Colon (tissue), 2 donors: ENCODE measurements around the gene LRMDA.

ENCODE experiments used
- FAIRE-seq: peaks from 2 replicates; lab custom pipeline; 2012; peaks lifted over from hg19 to GRCh38; lab: Jason Lieb, UNC
- donor health status: control.
- donor health status: control.

Gene LRMDA

GRCh38 chr10:76086761-76087639 lies 655.6 kb downstream of the LRMDA start:
- FAIRE-seq, result no peak

DNA sequence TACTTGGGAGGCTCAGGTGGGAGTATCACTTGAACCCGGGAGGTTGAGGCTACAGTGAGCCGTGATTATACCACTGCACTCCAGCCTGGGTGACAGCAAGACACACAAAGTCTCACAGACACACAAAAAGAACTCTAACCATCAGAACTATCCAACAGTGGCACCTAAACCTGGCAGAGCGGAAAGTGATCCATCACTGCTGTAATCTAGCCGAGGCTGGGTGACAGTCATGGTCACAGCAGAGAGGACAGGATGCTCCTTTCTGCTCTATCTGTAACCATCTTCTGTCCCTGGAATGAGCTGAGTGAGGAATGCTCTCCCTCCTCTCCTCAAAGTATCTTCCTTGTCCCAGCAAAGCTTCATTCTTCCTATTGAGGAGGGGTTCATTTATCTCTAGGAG lies 656.6 kb downstream of the LRMDA start:
- FAIRE-seq, result no peak

GRCh38 chr10:76088980-76089379 lies 657.6 kb downstream of the LRMDA start:
- no peak for FAIRE-seq

DNA sequence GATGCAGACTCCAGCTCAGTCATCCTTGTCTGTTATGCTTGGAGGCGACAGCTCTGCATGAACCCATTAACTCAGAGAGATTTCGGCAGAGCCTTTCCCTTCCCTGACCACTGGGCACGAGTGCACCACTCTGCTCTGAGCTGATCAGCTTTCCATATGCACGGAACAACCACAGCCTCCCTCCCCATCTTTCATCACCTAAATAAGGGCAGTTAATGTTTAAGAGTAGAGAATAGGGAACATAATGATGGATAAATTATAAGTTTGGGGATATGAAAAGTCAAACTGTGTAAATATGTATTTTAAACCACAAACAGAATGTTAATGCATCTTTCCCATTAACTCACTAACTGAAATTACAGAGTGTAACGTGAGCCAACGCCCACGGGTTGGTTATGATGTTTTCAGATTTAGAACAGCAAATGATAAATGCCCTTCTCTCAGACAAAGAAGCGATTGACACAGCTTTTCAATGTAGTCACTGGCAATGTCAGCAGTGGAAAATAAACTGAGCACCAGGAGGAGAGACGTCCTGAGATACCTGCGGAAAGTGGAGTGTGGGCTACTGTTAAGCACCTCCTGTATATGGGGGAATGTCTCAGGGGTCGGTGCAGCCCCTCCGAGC lies 658.2 kb downstream of the LRMDA start:
- no peak for FAIRE-seq

DNA sequence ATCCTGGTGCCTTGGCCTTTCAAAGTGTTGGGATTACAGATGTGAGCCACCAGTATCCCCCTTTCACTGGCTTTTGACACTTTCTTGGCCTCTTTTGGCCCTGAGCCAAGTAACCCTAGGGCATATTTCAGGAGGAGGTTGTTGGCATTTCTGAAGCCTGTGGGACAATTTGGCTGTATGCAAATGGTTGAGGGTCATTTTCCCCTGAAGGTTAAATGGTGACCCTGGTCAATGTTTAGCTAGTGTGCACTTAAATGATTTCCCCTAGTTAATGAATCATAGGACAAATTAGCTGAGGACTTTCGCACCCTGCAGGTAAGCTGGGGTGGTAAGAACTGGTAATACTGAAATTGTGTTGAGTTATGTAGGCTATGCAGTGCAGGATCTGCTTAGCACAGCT lies 660.5 kb downstream of the LRMDA start:
- FAIRE-seq, result no peak

GRCh38 chr10:76106611-76107010 lies 675.2 kb downstream of the LRMDA start:
- no peak for FAIRE-seq

DNA sequence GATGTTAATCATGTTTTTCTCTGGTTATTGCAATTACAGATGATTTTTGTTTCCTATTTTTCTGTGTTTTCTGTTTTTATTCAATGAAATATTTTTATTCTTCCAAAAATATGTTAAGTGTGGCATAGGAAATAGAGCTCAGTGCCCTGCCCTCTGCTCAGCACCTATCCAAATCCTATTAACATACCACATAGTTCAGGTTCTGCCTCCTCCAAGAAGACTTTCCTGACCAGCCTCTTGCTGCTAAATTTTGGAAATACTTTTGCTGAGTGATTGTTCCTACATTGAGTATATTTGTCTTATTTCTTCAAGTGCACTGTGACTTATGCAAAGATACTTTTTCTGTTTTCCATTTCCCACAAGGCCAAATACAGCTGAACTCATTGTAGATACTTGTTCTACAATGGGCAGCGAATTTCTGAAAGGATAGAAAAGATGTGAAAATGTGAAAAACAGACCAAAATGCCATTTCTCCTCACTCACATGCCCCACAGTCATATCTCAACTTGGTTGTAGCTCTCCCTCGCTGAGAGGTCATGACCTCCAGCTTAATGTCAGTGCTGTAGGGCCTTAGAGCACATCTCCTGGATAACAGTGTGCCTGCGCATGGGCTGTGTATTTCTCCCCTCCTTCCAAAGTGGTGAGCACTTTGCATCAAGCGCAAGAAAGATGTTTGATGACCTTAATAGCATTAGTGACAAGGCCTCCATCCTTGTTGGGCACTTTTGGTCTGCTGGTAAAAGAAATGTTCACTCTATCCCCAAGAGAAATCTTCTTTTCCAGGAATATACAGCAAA lies 677.3 kb downstream of the LRMDA start:
- FAIRE-seq, result no peak

- no peak for FAIRE-seq
Observed at GRCh38 chr10:76111404-76111803, 680.0 kb downstream of the LRMDA start.

DNA sequence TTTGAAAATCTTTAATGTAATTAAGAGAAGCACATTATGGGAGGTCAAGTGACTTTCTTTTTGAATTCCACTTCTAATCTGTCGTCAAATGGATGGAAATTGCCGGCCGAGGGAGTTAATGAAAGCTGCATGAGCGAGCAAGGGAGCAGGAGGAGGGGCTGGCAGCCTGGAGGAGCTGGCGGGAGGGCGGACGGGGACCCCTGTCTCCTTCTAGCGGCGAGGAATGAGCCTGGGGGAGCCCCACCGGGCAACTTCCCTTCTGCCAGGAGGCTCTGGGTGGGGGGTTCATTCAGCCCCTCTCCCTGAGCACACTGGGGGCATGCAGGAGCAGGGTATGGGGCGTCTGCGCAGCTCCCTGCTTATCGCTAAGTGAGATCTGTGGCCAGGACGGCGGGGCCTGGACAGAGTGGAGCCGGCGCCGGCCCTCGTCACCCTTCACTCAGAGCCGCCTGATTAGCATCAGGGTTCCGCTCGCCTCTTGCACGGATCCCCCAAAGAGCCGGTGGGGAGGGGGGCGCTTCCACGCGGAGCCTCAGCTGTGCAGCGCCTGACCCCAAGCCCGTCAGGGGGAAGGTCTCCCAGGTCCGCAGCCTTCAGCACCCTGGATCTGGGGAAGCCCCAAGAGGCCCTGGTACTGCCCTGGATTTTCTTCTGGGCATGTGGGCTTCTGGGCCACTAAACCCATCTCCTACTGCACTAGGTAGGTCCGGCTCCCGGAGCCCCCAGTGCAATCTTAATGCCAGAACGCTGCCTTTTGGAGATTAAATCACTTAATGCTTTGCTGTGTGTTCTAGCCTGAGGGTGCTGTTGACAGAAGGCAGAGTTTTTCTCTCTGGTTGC lies 680.8 kb downstream of the LRMDA start:
- FAIRE-seq, result no peak

DNA sequence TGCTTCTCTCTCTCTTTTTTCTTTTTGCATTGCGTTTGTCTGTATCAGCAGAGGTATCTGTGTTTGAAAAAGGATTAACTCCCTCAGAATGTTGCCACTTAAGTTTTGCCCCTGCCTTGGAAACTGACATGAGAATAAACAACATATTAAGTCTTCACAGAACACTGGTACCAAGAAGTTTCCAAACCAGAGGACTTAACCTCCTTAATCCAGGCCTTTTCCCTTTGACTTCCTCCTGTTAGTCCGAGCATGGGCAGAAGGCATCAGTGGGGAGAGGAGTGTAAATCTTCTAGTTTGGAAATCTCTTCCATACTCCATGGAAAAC lies 681.4 kb downstream of the LRMDA start:
- no peak for FAIRE-seq

GRCh38 chr10:76113952-76114351 lies 682.5 kb downstream of the LRMDA start:
- no peak for FAIRE-seq

DNA sequence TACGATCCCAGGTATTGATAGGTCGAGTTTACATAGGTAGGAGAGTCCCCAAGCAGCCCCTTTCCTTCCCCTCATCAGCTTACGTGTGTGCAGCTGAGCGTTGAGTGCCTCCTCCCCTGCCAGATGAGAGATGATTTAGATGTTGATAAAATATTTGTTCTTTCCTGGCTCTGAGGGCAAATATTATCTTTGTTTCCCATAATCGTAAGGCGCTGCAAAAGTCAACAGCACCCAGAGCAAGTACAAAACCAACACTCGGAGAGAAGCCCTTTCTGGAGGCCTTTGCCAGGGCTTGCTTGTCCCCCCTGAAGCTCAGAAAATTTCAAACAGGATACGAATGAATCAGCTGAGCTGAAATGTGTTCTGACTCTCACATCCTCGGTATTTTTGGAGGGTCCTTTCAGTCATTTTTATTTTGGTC lies 683.2 kb downstream of the LRMDA start:
- no peak for FAIRE-seq

GRCh38 chr10:76115131-76115470 lies 683.7 kb downstream of the LRMDA start:
- no peak for FAIRE-seq

DNA sequence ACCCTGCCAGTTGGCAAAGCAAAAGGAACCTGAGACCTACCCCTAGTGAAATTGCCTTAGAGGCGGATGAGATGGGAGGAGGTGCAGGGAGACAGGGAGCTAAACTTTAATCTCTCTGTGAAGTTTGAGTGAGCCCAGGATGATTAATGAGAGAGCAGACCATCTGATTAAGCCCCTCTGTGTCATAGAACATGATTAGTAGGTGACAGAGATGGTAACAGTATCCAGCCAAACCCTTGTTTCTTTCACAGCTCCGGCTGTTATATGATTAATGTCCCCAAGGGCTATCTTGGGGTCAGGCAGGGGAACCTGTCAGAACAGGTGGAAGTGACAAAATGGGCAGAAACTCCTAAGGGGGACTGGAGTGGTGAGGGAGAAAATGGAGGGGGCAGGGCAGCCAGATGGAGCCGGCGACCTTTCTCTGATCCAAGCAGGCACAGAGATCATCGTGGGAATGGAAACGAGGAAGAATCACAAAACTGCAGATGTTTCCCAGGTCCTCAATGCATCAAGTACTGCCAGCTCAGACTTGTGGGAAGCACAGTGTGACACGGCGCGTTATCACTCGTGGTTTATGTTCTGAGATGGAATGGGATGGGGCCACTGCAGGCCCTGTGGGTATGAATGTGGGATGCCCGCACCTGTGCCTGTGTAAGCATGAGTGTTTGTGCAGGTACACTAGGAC lies 684.2 kb downstream of the LRMDA start:
- no peak for FAIRE-seq

- no peak for FAIRE-seq
Observed at GRCh38 chr10:76116523-76116922, 685.1 kb downstream of the LRMDA start.

GRCh38 chr10:76117949-76118348 lies 686.5 kb downstream of the LRMDA start:
- no peak for FAIRE-seq

DNA sequence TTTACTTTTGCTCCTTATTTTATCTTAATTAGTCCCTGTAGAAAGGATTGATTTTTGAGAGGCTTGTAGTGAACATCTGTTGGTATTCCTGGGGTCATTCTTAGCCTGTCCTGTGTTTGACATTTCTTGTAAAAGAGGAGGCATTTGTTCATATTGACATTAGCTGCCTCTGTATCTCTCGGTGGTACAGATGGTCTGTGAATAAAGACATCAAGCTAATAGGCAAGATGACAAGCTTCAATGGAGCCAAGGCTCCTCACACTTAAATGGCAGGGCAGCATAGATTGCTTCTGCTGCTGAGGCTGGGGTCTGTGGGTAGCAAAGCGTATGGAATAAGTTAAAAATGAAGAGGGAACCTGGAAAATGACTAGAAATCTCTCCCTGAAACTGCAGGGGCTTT lies 687.6 kb downstream of the LRMDA start:
- no peak for FAIRE-seq

- no peak for FAIRE-seq
Observed at GRCh38 chr10:76119515-76119914, 688.1 kb downstream of the LRMDA start.

DNA sequence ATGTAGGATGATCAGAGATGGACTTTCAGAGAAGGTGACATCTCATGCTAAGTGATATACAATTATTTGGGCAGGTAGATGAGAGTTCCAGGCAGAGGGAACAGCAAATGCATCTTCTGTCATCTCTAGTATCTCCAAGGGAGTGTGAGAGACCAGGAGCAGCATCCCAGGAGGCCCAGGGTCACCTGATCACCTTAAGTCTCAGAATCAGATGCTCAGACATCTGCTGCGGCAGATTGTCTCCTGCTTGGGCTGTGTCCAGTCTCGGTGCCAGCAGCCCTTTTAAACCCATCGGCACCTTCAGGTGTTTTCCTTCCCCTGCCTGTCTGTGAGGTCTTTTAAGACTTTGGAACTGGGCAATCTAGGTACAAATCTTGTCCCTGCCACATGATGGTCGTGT lies 690.6 kb downstream of the LRMDA start:
- FAIRE-seq, result no peak

GRCh38 chr10:76124280-76124679 lies 692.9 kb downstream of the LRMDA start:
- no peak for FAIRE-seq

DNA sequence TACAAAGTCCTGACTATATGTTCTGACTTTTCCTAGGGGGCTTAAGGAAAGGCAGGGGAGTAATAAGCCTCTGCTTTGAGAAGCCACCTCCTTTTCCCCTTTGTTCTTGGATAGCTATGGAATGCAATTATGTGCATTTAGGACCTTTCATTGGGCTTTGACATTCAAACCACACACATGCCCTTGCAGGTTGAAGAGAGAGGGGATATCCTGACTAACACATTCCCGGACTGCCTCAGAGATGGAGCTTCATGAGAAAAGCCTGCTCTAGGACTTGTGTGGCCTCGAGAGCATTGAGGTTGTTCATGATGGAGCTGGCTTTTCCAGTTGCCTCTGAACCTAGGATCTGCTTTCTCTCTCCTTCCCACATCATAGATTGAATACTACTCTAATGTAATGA lies 694.5 kb downstream of the LRMDA start:
- no peak for FAIRE-seq
